ENCODE results near the gene FAP.

GRCh38 chr2:162257425-162257824 lies 14.2 kb upstream of the FAP start:
- TF ChIP-seq, protein P1, sequence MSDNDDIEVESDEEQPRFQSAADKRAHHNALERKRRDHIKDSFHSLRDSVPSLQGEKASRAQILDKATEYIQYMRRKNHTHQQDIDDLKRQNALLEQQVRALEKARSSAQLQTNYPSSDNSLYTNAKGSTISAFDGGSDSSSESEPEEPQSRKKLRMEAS (IDR thresholded peaks at IDR 0.05; ENCODE audit: insufficient read depth, insufficient read length): no peak
- TF ChIP-seq EZH2 (IDR thresholded peaks at IDR 0.05; ENCODE audit: borderline replicate concordance, low read depth, low read length, severe bottlenecking): no peak
- TF ChIP-seq, protein P2, sequence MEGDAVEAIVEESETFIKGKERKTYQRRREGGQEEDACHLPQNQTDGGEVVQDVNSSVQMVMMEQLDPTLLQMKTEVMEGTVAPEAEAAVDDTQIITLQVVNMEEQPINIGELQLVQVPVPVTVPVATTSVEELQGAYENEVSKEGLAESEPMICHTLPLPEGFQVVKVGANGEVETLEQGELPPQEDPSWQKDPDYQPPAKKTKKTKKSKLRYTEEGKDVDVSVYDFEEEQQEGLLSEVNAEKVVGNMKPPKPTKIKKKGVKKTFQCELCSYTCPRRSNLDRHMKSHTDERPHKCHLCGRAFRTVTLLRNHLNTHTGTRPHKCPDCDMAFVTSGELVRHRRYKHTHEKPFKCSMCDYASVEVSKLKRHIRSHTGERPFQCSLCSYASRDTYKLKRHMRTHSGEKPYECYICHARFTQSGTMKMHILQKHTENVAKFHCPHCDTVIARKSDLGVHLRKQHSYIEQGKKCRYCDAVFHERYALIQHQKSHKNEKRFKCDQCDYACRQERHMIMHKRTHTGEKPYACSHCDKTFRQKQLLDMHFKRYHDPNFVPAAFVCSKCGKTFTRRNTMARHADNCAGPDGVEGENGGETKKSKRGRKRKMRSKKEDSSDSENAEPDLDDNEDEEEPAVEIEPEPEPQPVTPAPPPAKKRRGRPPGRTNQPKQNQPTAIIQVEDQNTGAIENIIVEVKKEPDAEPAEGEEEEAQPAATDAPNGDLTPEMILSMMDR (IDR thresholded peaks at IDR 0.05; ENCODE audit: extremely low read depth in 1 of 2, insufficient read depth in 1 of 2, low read depth in 1 of 2, low read length in 2 of 2): no peak
- TF ChIP-seq JUN (IDR thresholded peaks at IDR 0.05; ENCODE audit: borderline replicate concordance, insufficient read depth, insufficient read length, low read depth): no peak
- no peak for TF ChIP-seq GATA2 (IDR thresholded peaks at IDR 0.05; ENCODE audit: insufficient read depth, insufficient read length, low read depth, low read length)
- no peak for TF ChIP-seq POLR2A (IDR thresholded peaks at IDR 0.05; ENCODE audit: low read depth, low read length)
- TF ChIP-seq FOS (IDR thresholded peaks at IDR 0.05; ENCODE audit: borderline replicate concordance, insufficient read depth, low read length): no peak
- TF ChIP-seq MYC (IDR thresholded peaks at IDR 0.05; ENCODE audit: low read depth, low read length): no peak
